ENCODE measurements around the gene ERVMER34-1.

- TF ChIP-seq CTCF (IDR thresholded peaks at IDR 0.05; ENCODE audit: low read depth, low read length) (no peak), EZH2phosphoT487 (IDR thresholded peaks at IDR 0.05; ENCODE audit: low read depth) (no peak)
These were observed 24.2 kb downstream of the ERVMER34-1 start for GRCh38 chr4:52726826-52727580.
